Body of pancreas (tissue), 4 donors: ENCODE measurements around the gene CACNA2D3. TPM values are rescaled to one million over a fixed set of nuclear protein-coding genes. Genes with fewer than 3 reads are reported as not detected.

Experiments
- ATAC-seq: fragments of 150-250 bp; one replicate; pipeline ENCODE4 v1.9.1; 2016
- DNase-seq, 4 donors: peaks; one replicate each; pipeline ENCODE4 v3.0.0-alpha.2; 2019
- H3K27ac ChIP-seq, 4 donors: fragments of 200-600 bp; sonication (generic); 1 replicate in 3 of 4; 2 replicates in 1 of 4; pipeline versions ENCODE4 v1.5.1 to v1.6.1; 2016 to 2019; ENCODE audit warnings: mild to moderate bottlenecking in 1 of 4, mixed read lengths in 1 of 4, moderate library complexity in 1 of 4
- H3K27me3 ChIP-seq, 2 donors: fragments of 200-600 bp; sonication (generic); one replicate each; pipeline ENCODE4 v1.6.0; 2016; ENCODE audit warnings: mild to moderate bottlenecking in 1 of 2
- H3K36me3 ChIP-seq, 2 donors: fragments of 200-600 bp; sonication (generic); replicated peaks in 1 of 2; 2 replicates each; pipeline ENCODE4 v1.5.1; 2016; ENCODE audit warnings: low read depth in 2 of 2; ENCODE audit not compliant: insufficient read depth in 1 of 2
- H3K4me1 ChIP-seq: fragments of 200-600 bp; sonication (generic); one replicate; pipeline ENCODE4 v1.6.0; 2016
- H3K4me3 ChIP-seq, 2 donors: fragments of 200-600 bp; sonication (generic); 1 replicate in 1 of 2; 2 replicates in 1 of 2; pipeline ENCODE4 v1.5.1; 2016 to 2019
- H3K9me3 ChIP-seq, 3 donors: fragments of 200-600 bp; sonication (generic); 1 replicate in 2 of 3; 2 replicates in 1 of 3; pipeline ENCODE4 v1.5.1; 2016
- POLR2A ChIP-seq, 3 donors: fragments of 450-650 bp; IDR thresholded peaks; one replicate each; pipeline ENCODE4 v1.6.1; 2016; ENCODE audit warnings: antibody characterized with exemption in 3 of 3, mild to moderate bottlenecking in 2 of 3
- WGBS, 2 donors: methylation state at CpG; one replicate each; pipeline ENCODE4 v1.1.5; 2017; 5-methylcytosine and 5-hydroxymethylcytosine counted together
- intact Hi-C: fragments of 100-400 bp; cut with DNase I; formaldehyde crosslinking; loops from one replicate; pipeline ENCODE4 v1.15.1; 2023
- total RNA-seq, 2 donors: library from RNA; depleted of rRNA; stranded (reverse); fragments of >200 nt; gene quantifications; one replicate each; pipeline ENCODE4 v1.1.0, GENCODE V29; 2016
- TF ChIP-seq, protein P1 (sequence below), 7 experiments: fragments of 450-650 bp in 4 of 7; fragments of 200-600 bp in 3 of 7; sonication (generic) in 3 of 7; IDR thresholded peaks; one replicate each; pipeline ENCODE4 v1.5.1; 2016 to 2019; ENCODE audit warnings: antibody characterized with exemption in 7 of 7

Gene CACNA2D3
- total RNA-seq, 2 donors from 2014 or later, result not detected

DNA sequence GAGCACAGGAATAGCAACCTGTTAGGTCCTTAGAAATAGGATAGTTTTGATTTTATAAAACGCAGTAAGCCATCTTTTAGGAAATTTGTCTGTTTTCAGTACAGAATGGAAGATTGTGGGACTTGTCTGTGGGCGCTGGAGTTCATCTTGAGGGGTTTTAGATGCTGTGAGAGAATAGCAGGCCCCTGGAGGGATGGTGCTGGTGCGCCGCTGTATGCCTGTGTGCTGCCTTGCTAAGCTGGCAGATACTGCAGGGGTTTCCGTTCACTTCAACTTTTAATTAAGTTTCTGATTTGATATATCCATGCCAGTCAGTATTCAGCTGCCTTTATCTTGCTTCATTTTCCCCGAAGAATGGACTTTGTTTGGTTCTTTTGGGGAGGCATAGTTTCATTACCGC, 4.2 kb downstream of the CACNA2D3 start:
- Histone ChIP-seq H3K4me3 (no peak overlapping the region), H3K27me3 (peaks cover 3 to 4% of the 10 kb centered on the region in 2 donors), H3K4me1 (peaks cover 15% of the 10 kb centered on the region), H3K9me3 (no peaks in the 10 kb centered on the region), H3K36me3 (no peaks in the 10 kb centered on the region), H3K27ac (no peak overlapping the region)
- TF ChIP-seq POLR2A (IDR thresholded peaks at IDR 0.05), result no peak
- TF ChIP-seq, protein P1, sequence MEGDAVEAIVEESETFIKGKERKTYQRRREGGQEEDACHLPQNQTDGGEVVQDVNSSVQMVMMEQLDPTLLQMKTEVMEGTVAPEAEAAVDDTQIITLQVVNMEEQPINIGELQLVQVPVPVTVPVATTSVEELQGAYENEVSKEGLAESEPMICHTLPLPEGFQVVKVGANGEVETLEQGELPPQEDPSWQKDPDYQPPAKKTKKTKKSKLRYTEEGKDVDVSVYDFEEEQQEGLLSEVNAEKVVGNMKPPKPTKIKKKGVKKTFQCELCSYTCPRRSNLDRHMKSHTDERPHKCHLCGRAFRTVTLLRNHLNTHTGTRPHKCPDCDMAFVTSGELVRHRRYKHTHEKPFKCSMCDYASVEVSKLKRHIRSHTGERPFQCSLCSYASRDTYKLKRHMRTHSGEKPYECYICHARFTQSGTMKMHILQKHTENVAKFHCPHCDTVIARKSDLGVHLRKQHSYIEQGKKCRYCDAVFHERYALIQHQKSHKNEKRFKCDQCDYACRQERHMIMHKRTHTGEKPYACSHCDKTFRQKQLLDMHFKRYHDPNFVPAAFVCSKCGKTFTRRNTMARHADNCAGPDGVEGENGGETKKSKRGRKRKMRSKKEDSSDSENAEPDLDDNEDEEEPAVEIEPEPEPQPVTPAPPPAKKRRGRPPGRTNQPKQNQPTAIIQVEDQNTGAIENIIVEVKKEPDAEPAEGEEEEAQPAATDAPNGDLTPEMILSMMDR (IDR thresholded peaks at IDR 0.05), result no peak
- intact Hi-C loops, result no loop called here
- DNase-seq (no peak), ATAC-seq (no peak)
- WGBS, 2 donors, result 58 to 70% methylated on average over 7 of the region's 7 CpGs

DNA sequence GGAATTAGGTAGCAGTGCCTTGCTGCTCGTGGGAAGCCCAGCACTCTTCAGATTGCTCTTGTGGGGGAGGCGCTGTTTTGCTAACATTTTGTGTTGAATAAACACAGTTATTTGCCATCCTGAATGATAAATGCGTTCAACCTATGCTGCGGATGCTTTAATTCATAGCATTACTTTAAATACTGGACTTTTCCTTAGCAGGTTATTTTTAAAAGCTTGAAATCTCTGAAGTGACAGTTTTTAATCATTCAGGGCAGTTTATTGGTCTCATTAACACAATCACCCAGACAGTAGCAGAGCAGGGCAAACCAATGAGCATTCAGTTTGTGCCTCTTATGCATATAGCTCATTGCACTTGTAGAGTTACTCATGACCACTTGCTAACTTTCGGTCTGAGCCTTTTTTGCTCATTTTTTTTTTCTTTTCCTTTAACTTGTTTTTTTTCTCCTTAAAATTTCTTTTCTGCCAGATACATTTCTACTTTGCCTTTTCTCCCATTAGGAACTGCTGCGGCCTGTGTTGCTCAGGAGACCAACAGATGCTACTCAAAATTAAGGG, 5.2 kb downstream of the CACNA2D3 start:
- no peak for ATAC-seq
- 80 to 85% methylated on average over 6 of the region's 6 CpGs for WGBS, 2 donors

DNA sequence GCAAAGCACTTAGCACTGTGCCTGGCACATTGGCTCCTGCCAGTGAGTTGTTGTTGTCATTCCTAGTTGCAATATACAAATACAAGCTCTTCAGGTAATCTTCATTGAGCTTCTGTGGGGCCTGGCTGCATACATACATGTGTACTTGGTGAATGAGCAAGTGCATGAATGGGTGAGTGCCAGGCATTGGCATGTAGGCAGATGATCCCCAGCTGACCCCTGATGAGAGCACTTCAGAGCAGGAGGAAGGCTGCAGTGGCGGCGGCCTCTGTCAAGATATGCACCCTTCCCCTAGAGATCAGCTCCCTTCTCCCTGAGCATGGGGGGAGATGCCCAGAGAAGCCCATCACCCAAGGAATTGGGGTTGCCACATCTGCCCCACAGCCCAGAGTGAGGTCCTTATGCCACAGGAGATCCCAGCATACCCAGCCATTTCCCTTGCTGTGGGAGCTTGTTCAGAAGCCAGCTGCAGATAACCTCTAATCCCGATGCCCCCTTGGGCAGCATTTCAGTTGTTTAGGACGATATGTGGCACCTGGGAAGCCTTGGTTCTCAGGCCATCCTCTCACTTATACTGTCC, 8.8 kb downstream of the CACNA2D3 start:
- Histone ChIP-seq H3K9me3 (no peaks in the 10 kb centered on the region), H3K36me3 (no peaks in the 10 kb centered on the region), H3K27ac (no peak overlapping the region), H3K4me3 (no peak overlapping the region), H3K27me3 (no peaks in the 10 kb centered on the region), H3K4me1 (no peaks in the 10 kb centered on the region)
- no peak for TF ChIP-seq POLR2A (IDR thresholded peaks at IDR 0.05)
- TF ChIP-seq, protein P1 (IDR thresholded peaks at IDR 0.05), result no peak
- DNase-seq, result no peak
- intact Hi-C loops, result no loop called here
- no peak for ATAC-seq
- 80 to 96% methylated on average over 4 of the region's 4 CpGs for WGBS, 2 donors

More for the DNA sequence above, 5.2 kb downstream of the CACNA2D3 start:
- H3K4me1 ChIP-seq, result peaks cover 9% of the 10 kb centered on the region
- DNase-seq, result no peak
- intact Hi-C loops, result no loop called here
- H3K9me3 ChIP-seq, result no peaks in the 10 kb centered on the region
- TF ChIP-seq, protein P1 (IDR thresholded peaks at IDR 0.05), result no peak
- TF ChIP-seq POLR2A (IDR thresholded peaks at IDR 0.05), result no peak
- H3K36me3 ChIP-seq, result no peaks in the 10 kb centered on the region
- H3K27ac ChIP-seq, result no peak overlapping the region
- H3K4me3 ChIP-seq, result no peak overlapping the region
- H3K27me3 ChIP-seq, result no peaks in the 10 kb centered on the region

DNA sequence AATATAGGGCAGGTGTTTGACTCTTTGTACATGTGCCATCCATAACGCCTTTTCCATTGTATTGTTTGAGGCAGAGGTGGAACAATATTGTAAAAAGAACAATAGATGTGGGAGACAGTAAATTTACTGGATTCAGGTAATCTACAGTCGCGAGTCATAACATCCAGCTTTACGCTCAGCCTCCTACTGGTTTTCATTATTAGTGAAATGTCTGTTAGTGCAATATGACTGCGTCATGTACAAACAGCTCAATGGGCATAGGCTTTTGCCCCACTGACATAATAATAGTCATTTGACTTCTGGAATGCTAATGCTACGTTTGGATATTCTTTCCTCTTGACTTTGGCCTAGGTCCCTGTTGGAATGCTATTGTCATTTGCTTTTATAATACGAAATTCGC, 9.5 kb downstream of the CACNA2D3 start:
- Histone ChIP-seq H3K27me3 (no peaks in the 10 kb centered on the region), H3K4me3 (no peak overlapping the region), H3K36me3 (no peaks in the 10 kb centered on the region), H3K4me1 (no peaks in the 10 kb centered on the region), H3K27ac (no peak overlapping the region), H3K9me3 (no peaks in the 10 kb centered on the region)
- no peak for ATAC-seq
- intact Hi-C loops, result no loop called here
- 81 to 82% methylated on average over 8 of the region's 8 CpGs for WGBS, 2 donors
- no peak for DNase-seq
- no peak for TF ChIP-seq POLR2A (IDR thresholded peaks at IDR 0.05)
- TF ChIP-seq, protein P1 (IDR thresholded peaks at IDR 0.05), result no peak

DNA sequence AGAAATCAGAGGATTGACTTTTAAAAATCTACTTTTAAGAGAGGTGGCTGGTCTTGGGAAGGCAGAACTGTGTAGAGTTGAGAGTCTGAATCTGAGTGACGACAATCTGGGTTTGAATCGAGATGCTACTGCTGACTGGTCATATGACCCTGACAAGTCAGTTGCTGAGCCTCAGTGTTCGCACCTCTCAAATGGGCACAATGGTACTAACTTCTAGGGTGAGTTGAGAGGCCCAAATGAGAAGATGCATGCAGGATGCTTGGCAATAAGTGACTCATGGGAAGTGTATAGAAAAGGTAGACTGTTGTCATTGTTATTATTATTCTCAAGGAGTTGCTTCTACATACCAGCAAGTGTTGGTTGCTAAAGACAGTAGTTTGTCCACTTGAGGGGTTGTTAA, 10.3 kb downstream of the CACNA2D3 start:
- DNase-seq, result no peak
- Histone ChIP-seq H3K36me3 (no peaks in the 10 kb centered on the region), H3K27me3 (no peaks in the 10 kb centered on the region), H3K9me3 (no peaks in the 10 kb centered on the region), H3K4me1 (no peaks in the 10 kb centered on the region), H3K27ac (no peak overlapping the region), H3K4me3 (no peak overlapping the region)
- WGBS, 2 donors, result 78 to 80% methylated on average over 3 of the region's 3 CpGs
- TF ChIP-seq, protein P1 (IDR thresholded peaks at IDR 0.05), result no peak
- no peak for TF ChIP-seq POLR2A (IDR thresholded peaks at IDR 0.05)
- intact Hi-C loops, result no loop called here
- no peak for ATAC-seq
